Measurements from ENCODE around the gene USP43. TPM values are rescaled to one million over a fixed set of nuclear protein-coding genes. Genes with fewer than 3 reads are reported as not detected.
"Not testable (repeated sequence)": the region's sequence is repeated elsewhere in the genome, so short reads cannot be mapped to it uniquely, and the experiment has no call there.

USP43 gene
- total RNA-seq, 1 donor from 2014 or later = 0.09 TPM

DNA sequence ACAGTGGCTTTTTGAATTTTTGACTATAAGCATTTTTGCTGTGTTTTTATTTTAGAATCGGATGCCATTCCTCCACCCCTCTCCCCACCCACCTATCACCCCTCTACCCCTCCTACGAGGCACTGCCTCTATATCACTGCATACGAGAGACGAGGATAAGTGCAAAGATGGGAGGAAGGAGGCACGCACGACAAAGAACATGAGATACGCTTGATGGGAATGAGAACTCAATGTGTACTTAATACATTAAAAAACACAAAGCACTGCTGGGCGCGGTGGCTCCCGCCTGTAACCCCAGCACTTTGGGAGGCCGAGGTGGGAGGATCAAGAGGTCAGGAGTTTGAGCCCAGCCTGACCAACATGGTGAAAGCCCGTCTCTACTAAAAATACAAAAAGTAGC, 8.8 kb upstream of the USP43 start:
- intact Hi-C loops (cut with micrococcal nuclease) = no loop called here
- no peak overlapping the region for H3K27ac Mint-ChIP-seq
- H3K27me3 Mint-ChIP-seq (ENCODE audit: low read depth) = no peaks in the 10 kb centered on the region

DNA sequence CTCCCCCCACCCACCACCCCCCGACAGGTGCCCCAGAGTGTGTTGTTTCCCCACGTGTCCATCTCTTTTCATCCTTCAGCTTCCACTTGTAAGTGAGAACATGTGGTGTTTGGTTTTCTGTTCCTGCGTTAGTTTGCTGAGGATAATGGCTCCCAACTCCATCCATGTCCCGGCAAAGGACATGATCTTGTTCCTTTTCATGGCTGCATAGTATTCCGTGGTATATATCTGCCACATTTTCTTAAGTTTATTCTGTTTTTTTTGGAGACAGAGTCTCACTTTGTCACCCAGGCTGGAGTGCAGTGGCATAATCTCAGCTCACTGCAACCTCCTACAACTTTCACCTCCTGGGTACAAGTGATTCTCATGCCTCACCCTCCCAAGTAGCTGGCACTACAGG, 4.9 kb upstream of the USP43 start:
- H3K27ac Mint-ChIP-seq; H3K9me3 Mint-ChIP-seq; intact Hi-C loops (cut with micrococcal nuclease); DNase-seq (ENCODE audit: low spot score); H3K4me1 Mint-ChIP-seq (ENCODE audit: low read depth); H3K4me3 Mint-ChIP-seq (ENCODE audit: low read depth); H3K36me3 Mint-ChIP-seq (ENCODE audit: low read depth): not testable (repeated sequence)
- peaks cover 15% of the 10 kb centered on the region for H3K27me3 Mint-ChIP-seq (ENCODE audit: low read depth)

More for the DNA sequence above, 8.8 kb upstream of the USP43 start:
- H3K36me3 Mint-ChIP-seq (ENCODE audit: low read depth) = no peaks in the 10 kb centered on the region
- no peaks in the 10 kb centered on the region for H3K4me1 Mint-ChIP-seq (ENCODE audit: low read depth)
- H3K9me3 Mint-ChIP-seq = no peaks in the 10 kb centered on the region
- no peak for DNase-seq (ENCODE audit: low spot score)
- H3K4me3 Mint-ChIP-seq (ENCODE audit: low read depth) = no peak overlapping the region

DNA sequence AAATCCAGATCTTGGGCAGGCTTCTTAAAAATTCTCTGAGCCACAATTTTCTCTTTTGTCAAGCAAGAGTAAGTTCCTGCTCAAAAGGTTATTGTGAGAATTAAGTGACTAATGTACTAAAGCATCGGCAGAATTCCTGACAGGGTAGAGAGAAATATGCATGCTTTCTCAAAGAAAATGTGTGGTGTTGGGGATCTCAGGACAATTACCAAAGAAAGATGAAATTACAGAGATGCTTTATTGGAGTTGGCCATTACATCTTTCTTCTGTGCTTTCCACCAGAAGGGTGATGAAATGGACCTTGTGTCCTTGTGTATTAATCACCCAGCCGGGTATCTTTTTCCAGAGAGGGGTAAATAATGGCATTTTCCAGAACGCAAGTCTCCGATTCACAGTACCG, 1.7 kb upstream of the USP43 start:
- Mint-ChIP-seq H3K4me1 (ENCODE audit: low read depth) (peaks cover 14% of the 10 kb centered on the region), H3K27me3 (ENCODE audit: low read depth) (peaks cover 36% of the 10 kb centered on the region), H3K4me3 (ENCODE audit: low read depth) (no peak overlapping the region), H3K36me3 (ENCODE audit: low read depth) (no peaks in the 10 kb centered on the region), H3K9me3 (no peaks in the 10 kb centered on the region), H3K27ac (no peak overlapping the region)
- no peak for DNase-seq (ENCODE audit: low spot score)
- intact Hi-C loops (cut with micrococcal nuclease) = no loop called here

DNA sequence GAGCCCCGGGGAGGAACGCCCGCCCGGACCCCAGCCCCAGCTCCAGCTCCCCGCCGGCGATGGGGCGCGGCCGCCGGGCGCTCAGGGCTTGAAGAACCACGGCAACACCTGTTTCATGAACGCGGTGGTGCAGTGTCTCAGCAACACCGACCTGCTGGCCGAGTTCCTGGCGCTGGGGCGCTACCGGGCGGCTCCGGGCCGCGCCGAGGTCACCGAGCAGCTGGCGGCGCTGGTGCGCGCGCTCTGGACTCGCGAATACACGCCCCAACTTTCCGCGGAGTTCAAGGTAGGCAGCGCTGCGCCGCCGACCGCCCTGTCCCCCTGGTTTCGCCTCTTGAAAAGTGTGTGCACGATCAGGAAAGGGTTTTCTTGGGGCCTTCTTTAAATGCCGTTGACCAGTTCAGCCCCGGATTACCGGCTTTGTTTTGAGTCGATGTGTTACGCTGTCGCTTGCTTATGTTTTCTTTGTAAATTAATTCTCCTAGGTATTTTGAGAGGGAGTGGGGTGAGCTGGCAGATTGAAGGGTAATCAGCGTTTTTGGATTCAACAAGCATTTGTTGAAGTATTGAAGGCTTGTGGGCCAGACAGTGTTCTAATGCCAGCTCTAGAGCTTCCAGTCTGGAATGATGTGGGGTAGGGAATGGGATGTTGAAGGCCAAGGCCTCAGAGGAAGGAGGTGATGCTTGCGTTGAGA, 681 bp downstream of the USP43 start:
- intact Hi-C loops (cut with micrococcal nuclease) = no loop called here
- no peaks in the 10 kb centered on the region for H3K9me3 Mint-ChIP-seq
- H3K36me3 Mint-ChIP-seq (ENCODE audit: low read depth) = no peaks in the 10 kb centered on the region
- no peak overlapping the region for H3K27ac Mint-ChIP-seq
- peak overlapping the region; percentile 68 for H3K4me3 Mint-ChIP-seq (ENCODE audit: low read depth)
- H3K4me1 Mint-ChIP-seq (ENCODE audit: low read depth) = peaks cover 14% of the 10 kb centered on the region
- peaks cover 38% of the 10 kb centered on the region for H3K27me3 Mint-ChIP-seq (ENCODE audit: low read depth)
- peak; percentile 11 for DNase-seq (ENCODE audit: low spot score)

DNA sequence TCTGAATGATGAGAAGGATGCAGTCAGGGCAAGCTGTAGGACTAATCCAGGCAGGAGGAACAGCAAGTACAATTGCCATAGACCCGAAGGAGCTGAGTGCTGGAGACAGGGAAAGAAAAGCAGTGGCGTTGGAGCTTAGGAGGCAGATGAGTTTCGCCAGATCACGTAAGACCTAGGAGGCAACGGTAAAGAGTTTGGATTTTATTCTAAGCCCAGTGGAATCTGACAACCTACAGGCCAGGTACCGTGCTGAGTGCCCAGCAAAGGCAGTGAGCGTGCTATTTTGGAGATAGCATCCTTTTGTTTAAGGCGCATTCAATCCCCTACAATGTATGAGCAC, 1.2 kb downstream of the USP43 start:
- H3K9me3 Mint-ChIP-seq = no peaks in the 10 kb centered on the region

DNA sequence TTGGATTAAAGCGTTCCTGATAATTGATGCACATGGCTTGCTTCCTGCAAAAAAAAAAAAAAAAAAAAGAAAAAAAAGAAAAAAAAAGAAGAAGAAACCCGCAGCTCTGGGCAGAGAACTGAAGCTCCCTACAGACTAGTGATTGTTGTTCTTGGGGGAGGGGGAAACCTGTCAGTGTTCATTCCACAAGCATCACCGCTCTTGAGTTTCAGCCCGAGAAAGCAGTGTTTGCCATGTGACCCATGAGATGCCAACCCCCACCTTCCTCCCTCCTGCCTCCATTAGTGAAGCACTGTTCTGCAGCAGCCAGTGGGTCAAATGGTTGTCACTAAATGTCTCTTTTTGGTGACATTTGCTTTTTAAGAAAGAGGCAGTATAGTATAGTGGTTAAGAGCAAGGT, 1.7 kb downstream of the USP43 start:
- Mint-ChIP-seq H3K27ac (no peak overlapping the region), H3K4me3 (ENCODE audit: low read depth) (no peak overlapping the region), H3K4me1 (ENCODE audit: low read depth) (peaks cover 14% of the 10 kb centered on the region), H3K36me3 (ENCODE audit: low read depth) (no peaks in the 10 kb centered on the region), H3K9me3 (no peaks in the 10 kb centered on the region), H3K27me3 (ENCODE audit: low read depth) (peaks cover 38% of the 10 kb centered on the region)
- DNase-seq (ENCODE audit: low spot score) = no peak
- intact Hi-C loops (cut with micrococcal nuclease) = no loop called here

More for the DNA sequence above, 1.2 kb downstream of the USP43 start:
- Mint-ChIP-seq H3K4me3 (ENCODE audit: low read depth) (peak overlapping the region; percentile 68), H3K27ac (no peak overlapping the region), H3K4me1 (ENCODE audit: low read depth) (peaks cover 14% of the 10 kb centered on the region), H3K27me3 (ENCODE audit: low read depth) (peaks cover 38% of the 10 kb centered on the region), H3K36me3 (ENCODE audit: low read depth) (no peaks in the 10 kb centered on the region)
- intact Hi-C loops (cut with micrococcal nuclease) = no loop called here
- DNase-seq (ENCODE audit: low spot score) = no peak

DNA sequence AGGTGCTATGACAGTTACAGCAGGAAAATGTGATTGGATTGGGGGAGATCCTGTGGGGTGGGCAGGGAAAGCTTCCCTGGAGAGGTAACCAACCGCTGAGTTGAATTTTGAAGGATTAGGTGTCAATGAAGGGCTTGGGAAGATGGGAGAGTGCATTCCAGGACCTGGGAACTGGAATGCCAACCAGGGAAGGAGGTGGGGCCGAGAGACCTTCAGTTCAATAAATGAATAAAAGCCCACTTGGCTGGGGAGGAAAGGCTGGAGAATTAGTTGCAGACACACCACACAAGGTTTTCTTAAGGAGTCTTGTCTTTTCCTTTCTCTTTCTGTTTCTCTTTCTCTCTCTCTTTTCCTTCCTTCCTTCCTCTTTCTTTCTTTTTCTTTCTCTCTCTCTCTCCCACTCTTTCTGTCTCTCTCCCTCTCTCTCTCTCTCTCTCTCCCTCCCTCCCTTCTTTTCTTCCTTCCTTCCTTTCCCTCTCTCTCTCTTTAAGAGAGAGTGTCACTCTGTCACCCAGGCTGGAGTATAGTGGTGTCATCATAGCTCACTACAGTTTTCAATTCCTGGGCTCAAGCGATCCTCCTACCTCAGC, 3.3 kb downstream of the USP43 start:
- Mint-ChIP-seq H3K27ac (no peak overlapping the region), H3K9me3 (no peaks in the 10 kb centered on the region), H3K27me3 (ENCODE audit: low read depth) (peaks cover 37% of the 10 kb centered on the region), H3K4me3 (ENCODE audit: low read depth) (no peak overlapping the region), H3K4me1 (ENCODE audit: low read depth) (peaks cover 14% of the 10 kb centered on the region), H3K36me3 (ENCODE audit: low read depth) (no peaks in the 10 kb centered on the region)
- intact Hi-C loops (cut with micrococcal nuclease) = no loop called here
- DNase-seq (ENCODE audit: low spot score) = no peak

DNA sequence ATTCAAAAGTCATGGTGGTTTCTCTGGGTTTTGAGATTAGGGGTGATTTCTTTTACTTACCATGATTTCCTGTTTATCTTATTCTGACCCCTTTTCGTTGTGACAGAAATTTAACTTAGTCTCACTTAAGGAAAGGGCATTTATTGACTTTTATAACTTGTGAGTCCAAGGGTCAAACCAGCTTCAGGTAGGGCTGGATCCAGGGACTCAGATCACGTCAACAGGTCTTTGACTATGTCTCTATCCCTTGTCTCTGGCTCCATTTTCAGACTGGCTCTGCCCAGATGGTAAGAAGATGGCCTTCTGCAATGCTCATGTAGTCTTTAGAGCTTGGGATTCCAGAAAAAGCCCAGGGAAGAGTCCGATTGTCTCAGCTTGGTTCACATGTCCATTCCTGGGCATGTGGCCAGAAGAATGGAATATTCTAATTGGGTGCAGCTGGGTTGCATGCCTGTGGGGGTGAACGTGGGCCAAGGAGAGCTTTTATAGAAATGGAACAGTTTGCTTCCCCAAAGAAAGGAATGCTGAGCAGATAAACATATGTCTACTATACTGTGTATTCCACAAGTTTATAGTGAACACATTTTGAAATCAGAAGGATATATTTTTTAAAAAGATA, 13.4 kb downstream of the USP43 start:
- no peaks in the 10 kb centered on the region for H3K4me1 Mint-ChIP-seq (ENCODE audit: low read depth)
- no peak overlapping the region for H3K27ac Mint-ChIP-seq
- no peaks in the 10 kb centered on the region for H3K27me3 Mint-ChIP-seq (ENCODE audit: low read depth)
- intact Hi-C loops (cut with micrococcal nuclease) = no loop called here
- no peak for DNase-seq (ENCODE audit: low spot score)
- H3K4me3 Mint-ChIP-seq (ENCODE audit: low read depth) = no peak overlapping the region
- no peaks in the 10 kb centered on the region for H3K36me3 Mint-ChIP-seq (ENCODE audit: low read depth)
- no peaks in the 10 kb centered on the region for H3K9me3 Mint-ChIP-seq

DNA sequence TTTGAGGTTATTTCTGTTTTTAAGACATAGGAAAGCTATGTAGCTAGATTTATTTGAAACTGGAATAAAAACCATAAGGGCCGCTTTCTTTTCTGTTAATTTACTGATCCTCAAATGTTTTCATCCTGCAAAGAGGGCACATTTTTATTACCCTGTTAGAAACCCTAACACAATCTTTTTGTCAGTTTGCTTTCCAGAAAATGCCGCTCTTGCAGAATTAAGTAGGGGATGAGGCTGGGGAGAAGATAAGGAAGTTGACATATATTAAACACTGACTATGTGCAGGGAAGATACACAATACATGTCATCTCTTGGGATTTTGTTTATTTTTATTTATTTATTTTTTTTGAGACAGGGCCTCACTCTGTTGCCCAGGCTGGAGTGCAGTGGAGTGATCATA, 15.7 kb downstream of the USP43 start:
- no peak overlapping the region for H3K27ac Mint-ChIP-seq
- no peaks in the 10 kb centered on the region for H3K9me3 Mint-ChIP-seq
- H3K4me1 Mint-ChIP-seq (ENCODE audit: low read depth) = peaks cover 3% of the 10 kb centered on the region
- H3K4me3 Mint-ChIP-seq (ENCODE audit: low read depth) = no peak overlapping the region
- intact Hi-C loops (cut with micrococcal nuclease) = no loop called here
- no peak for DNase-seq (ENCODE audit: low spot score)
- H3K36me3 Mint-ChIP-seq (ENCODE audit: low read depth) = no peaks in the 10 kb centered on the region
- no peaks in the 10 kb centered on the region for H3K27me3 Mint-ChIP-seq (ENCODE audit: low read depth)

DNA sequence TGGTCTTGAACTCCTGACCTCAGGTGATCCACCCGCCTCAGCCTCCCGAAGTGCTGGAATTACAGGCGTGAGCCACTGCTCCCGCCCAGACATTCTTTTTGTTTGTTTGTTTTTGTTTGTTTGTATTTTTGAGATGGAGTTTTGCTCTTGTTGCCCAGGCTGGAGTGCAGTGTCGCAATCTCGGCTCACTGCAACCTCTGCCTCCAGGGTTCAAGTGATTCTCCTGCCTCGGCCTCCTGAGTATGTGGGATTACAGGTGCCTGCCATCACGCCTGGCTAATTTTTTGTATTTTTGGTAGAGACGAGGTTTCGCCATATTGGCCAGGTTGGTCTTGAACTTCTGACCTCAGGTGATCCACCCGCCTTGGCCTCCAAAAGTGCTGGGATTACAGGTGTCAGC, 18.2 kb downstream of the USP43 start:
- H3K9me3 Mint-ChIP-seq; H3K4me3 Mint-ChIP-seq (ENCODE audit: low read depth); H3K27me3 Mint-ChIP-seq (ENCODE audit: low read depth); intact Hi-C loops (cut with micrococcal nuclease); H3K36me3 Mint-ChIP-seq (ENCODE audit: low read depth); H3K27ac Mint-ChIP-seq; DNase-seq (ENCODE audit: low spot score): not testable (repeated sequence)
- peaks cover 12% of the 10 kb centered on the region for H3K4me1 Mint-ChIP-seq (ENCODE audit: low read depth)

DNA sequence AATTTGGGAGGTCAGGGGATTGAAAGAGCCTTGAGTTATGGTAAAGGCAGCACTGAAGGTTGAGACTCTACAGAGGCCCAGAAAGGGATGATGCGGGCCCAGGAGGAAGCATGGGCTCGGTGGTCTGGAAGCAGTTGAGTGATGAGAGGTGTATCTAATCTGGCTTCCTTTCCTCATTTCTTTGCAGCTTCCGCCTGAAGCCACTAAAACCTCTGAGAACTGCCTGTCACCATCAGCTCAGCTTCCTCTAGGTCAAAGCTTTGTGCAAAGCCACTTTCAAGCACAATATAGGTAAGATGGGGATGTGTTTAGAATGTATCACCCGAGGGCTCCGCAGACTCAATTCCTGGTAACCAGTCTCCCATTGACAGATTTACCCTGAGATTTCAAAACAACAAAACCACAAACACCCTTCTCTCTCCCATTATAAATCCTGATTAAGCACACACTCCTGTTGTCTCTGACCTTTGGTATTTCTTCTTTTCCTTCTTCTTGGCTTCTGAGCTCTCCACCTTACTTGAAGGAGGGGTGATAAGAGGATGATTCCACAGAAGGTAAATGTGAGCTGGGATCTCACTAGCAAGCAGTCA, 21.2 kb downstream of the USP43 start:
- Mint-ChIP-seq H3K36me3 (ENCODE audit: low read depth) (no peaks in the 10 kb centered on the region), H3K27ac (no peak overlapping the region), H3K4me1 (ENCODE audit: low read depth) (peaks cover 12% of the 10 kb centered on the region), H3K4me3 (ENCODE audit: low read depth) (no peak overlapping the region), H3K9me3 (no peaks in the 10 kb centered on the region), H3K27me3 (ENCODE audit: low read depth) (peaks cover 11% of the 10 kb centered on the region)
- intact Hi-C loops (cut with micrococcal nuclease) = no loop called here
- no peak for DNase-seq (ENCODE audit: low spot score)

DNA sequence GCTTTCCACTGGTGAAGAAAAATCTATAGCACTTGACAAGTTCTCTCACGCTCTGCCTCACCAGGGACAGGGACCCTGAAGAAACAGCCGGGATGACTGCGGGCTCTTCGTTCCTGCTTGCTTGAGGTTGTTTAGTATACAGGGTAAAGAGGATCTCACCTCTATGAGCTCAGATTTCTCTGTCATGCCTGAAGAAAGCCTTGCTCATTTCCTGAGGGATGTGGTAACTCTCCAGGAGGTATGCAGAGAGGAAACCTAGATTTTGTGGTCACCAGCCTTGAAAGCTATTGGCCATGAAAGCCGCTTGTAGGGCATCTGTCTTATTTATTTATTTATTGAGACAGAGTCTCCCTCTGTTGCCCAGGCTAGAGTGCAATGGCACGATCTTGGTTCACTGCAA, 23.2 kb downstream of the USP43 start:
- H3K27ac Mint-ChIP-seq = no peak overlapping the region
- peaks cover 11% of the 10 kb centered on the region for H3K27me3 Mint-ChIP-seq (ENCODE audit: low read depth)
- intact Hi-C loops (cut with micrococcal nuclease) = no loop called here
- H3K9me3 Mint-ChIP-seq = no peaks in the 10 kb centered on the region
- H3K36me3 Mint-ChIP-seq (ENCODE audit: low read depth) = no peaks in the 10 kb centered on the region
- peaks cover 12% of the 10 kb centered on the region for H3K4me1 Mint-ChIP-seq (ENCODE audit: low read depth)
- no peak for DNase-seq (ENCODE audit: low spot score)
- no peak overlapping the region for H3K4me3 Mint-ChIP-seq (ENCODE audit: low read depth)

DNA sequence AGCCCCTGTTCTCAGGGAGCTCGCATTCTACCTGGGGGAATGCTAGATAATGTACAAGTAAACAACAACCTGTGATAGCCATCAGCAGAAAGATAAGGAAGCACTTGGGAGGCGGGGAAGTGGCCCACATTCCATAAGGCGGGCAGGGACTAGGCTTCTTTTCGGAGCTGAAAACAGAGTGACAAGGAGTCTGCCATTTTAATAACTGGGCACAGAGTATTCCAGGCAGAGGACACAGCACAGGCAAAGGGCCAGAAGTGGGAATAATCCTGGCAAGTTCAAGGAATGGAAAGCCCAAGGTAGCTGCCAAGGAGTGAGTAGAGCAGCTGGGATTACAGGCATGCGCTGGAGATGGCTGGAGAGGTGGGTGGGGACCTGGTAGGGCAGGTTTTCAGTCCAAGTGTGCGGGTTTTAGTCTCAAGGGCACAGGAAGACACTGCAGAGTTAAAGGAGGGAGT, 24.3 kb downstream of the USP43 start:
- H3K4me1 Mint-ChIP-seq (ENCODE audit: low read depth) = peaks cover 12% of the 10 kb centered on the region
- intact Hi-C loops (cut with micrococcal nuclease) = no loop called here
- H3K9me3 Mint-ChIP-seq = no peaks in the 10 kb centered on the region
- no peak overlapping the region for H3K27ac Mint-ChIP-seq
- DNase-seq (ENCODE audit: low spot score) = no peak
- H3K36me3 Mint-ChIP-seq (ENCODE audit: low read depth) = no peaks in the 10 kb centered on the region
- peaks cover 11% of the 10 kb centered on the region for H3K27me3 Mint-ChIP-seq (ENCODE audit: low read depth)
- no peak overlapping the region for H3K4me3 Mint-ChIP-seq (ENCODE audit: low read depth)

Measured in activated T-helper 2 cell treated with anti-CD3 and anti-CD28 coated beads, Interferon-gamma antibody, Interleukin-2, Interleukin-4, amounts not matched to agents 10 μg/mL and 5 μg/mL and 100 μg/mL, durations not matched to agents 14 hours and 24 hours and 36 hours (primary cell).